K562 (cell line): ENCODE data around the gene ASB10. TPM values are rescaled to one million over a fixed set of nuclear protein-coding genes. Genes with fewer than 3 reads are reported as not detected.

Source experiments
- ARID2 ChIP-seq: fragments of 450-650 bp; IDR thresholded peaks from 2 replicates; pipeline ENCODE4 v1.6.1; 2017; ENCODE audit warnings: antibody characterized with exemption, mild to moderate bottlenecking
- ARNT ChIP-seq, 2 experiments: fragments of 450-650 bp; IDR thresholded peaks; 2 replicates each; pipeline ENCODE4 v1.6.1; 2016; ENCODE audit warnings: mild to moderate bottlenecking in 1 of 2
- ATF6 ChIP-seq: sonication (generic); formaldehyde crosslinking; IDR thresholded peaks from 2 replicates; pipeline ENCODE4 v1.4.0; 2020; ENCODE audit warnings: mild to moderate bottlenecking, missing genetic modification reagents
- BDP1 ChIP-seq: IDR thresholded peaks from 3 replicates; pipeline ENCODE4 v1.6.1; 2011; ENCODE audit not compliant: insufficient read length, insufficient read depth
- EGR1 ChIP-seq: fragments of 450-650 bp; conservative IDR thresholded peaks from 2 replicates; pipeline ENCODE4 v1.6.1; 2017; ENCODE audit warnings: mild to moderate bottlenecking
- FOXM1 ChIP-seq, 2 experiments: fragments of 450-650 bp in 1 of 2; sonication (generic) in 1 of 2; formaldehyde crosslinking in 1 of 2; IDR thresholded peaks; 2 replicates each; pipeline versions ENCODE4 v1.6.1 to v1.9.0; 2017 to 2022; ENCODE audit warnings: low read depth in 2 of 2, mild to moderate bottlenecking in 2 of 2, missing genetic modification reagents in 1 of 2, moderate library complexity in 1 of 2
- IRF2 ChIP-seq: sonication (generic); formaldehyde crosslinking; IDR thresholded peaks from 2 replicates; pipeline ENCODE4 v1.8.1; 2022; ENCODE audit warnings: mild to moderate bottlenecking, missing genetic modification reagents
- KDM5B ChIP-seq: fragments of 200-600 bp; sonication (generic); IDR thresholded peaks from 2 replicates; pipeline ENCODE4 v1.6.1; 2012; ENCODE audit warnings: low read depth, mild to moderate bottlenecking, moderate library complexity, low read length, control low read depth, inconsistent platforms; ENCODE audit not compliant: insufficient replicate concordance
- MITF ChIP-seq: IDR thresholded peaks from 2 replicates; pipeline ENCODE4 v1.6.1; 2014; ENCODE audit warnings: antibody characterized with exemption
- NKRF ChIP-seq: fragments of 450-650 bp; IDR thresholded peaks from 2 replicates; pipeline ENCODE4 v1.6.1; 2016; ENCODE audit warnings: borderline replicate concordance
- POLR2G ChIP-seq: fragments of 200-400 bp; formaldehyde crosslinking; IDR thresholded peaks from 2 replicates; pipeline ENCODE4 v1.6.1; 2017; ENCODE audit warnings: low read depth, mild to moderate bottlenecking, antibody characterized with exemption, low read length, moderate library complexity
- POLR2H ChIP-seq: IDR thresholded peaks from 2 replicates; pipeline ENCODE4 v1.6.1; 2016; ENCODE audit warnings: missing genetic modification characterization, low read depth, mild to moderate bottlenecking, control low read depth, missing compliant biosample characterization, moderate library complexity
- RBM22 ChIP-seq: fragments of 200-400 bp; formaldehyde crosslinking; IDR thresholded peaks from 2 replicates; pipeline ENCODE4 v1.6.1; 2018; ENCODE audit warnings: low read length, low read depth; ENCODE audit not compliant: poor library complexity, severe bottlenecking
- SMAD3 ChIP-seq: fragments of 450-650 bp; formaldehyde crosslinking; conservative IDR thresholded peaks from 2 replicates; pipeline ENCODE4 v1.4.0; 2020; ENCODE audit warnings: mild to moderate bottlenecking
- TAF15 ChIP-seq: fragments of 200-400 bp; formaldehyde crosslinking; IDR thresholded peaks from 2 replicates; pipeline ENCODE4 v1.6.1; 2017; ENCODE audit warnings: mild to moderate bottlenecking, low read depth, low read length, moderate library complexity
- ZC3H11A ChIP-seq: IDR thresholded peaks from 2 replicates; pipeline ENCODE4 v1.6.1; 2012; ENCODE audit warnings: low read depth, low read length, improper control_type of control experiment
- ZNF133 ChIP-seq: fragments of 250-450 bp; sonication (Bioruptor Pico); IDR thresholded peaks from 2 replicates; pipeline ENCODE4 v1.4.0; 2020; ENCODE audit warnings: mild to moderate bottlenecking
- ZNF146 ChIP-seq: IDR thresholded peaks from one replicate; pipeline ENCODE4 v1.6.1; 2018; ENCODE audit warnings: missing compliant biosample characterization; ENCODE audit not compliant: unreplicated experiment
- ZNF699 ChIP-seq: fragments of 250-450 bp; sonication (Bioruptor Pico); IDR thresholded peaks from 2 replicates; pipeline ENCODE4 v1.8.0; 2021; ENCODE audit warnings: mild to moderate bottlenecking, moderate library complexity; ENCODE audit not compliant: insufficient replicate concordance
- polyA plus RNA-seq, 8 experiments: library from polyadenylated mRNA; depleted of rRNA in 4 of 8; stranded (reverse) in 5 of 8; unstranded in 3 of 8; fragments of >200 nt; fragmentation: Nextera tagmentation in 2 of 8; fragmentation: Illumina TruSeq in 1 of 8; extraction: Ambion mirVana in 2 of 8; extraction: Trizol in 1 of 8; gene quantifications; 2 replicates each; pipeline versions ENCODE4 v1.2.1 to v1.2.3, GENCODE V29; 2011 to 2014; ENCODE audit warnings: inconsistent platforms in 1 of 8, missing spikeins in 1 of 8
- total RNA-seq, 7 experiments: library from RNA; depleted of rRNA in 6 of 7; stranded (reverse); fragments of >200 nt in 6 of 7; fragmentation: Illumina TruSeq in 2 of 7; extraction: Trizol in 2 of 7; gene quantifications; 2 replicates each; pipeline versions ENCODE4 v1.2.1 to v1.2.3, GENCODE V29; 2011 to 2021; ENCODE audit warnings: low replicate concordance in 1 of 7

Gene ASB10
- total and polyA plus RNA-seq, 9 of the 15 experiments (the other 6 are each of a cell fraction or from before 2014, with no cell fraction given), result not detected

- TF ChIP-seq ZNF699 (CRISPR knock-in tag), result no peak
- TF ChIP-seq BDP1, result no peak
- no peak for TF ChIP-seq FOXM1 (IDR thresholded peaks at IDR 0.05; ENCODE audit: low read depth)
- no peak for TF ChIP-seq FOXM1 (CRISPR knock-in tag; IDR thresholded peaks at IDR 0.05; ENCODE audit: low read depth)
- no peak for TF ChIP-seq POLR2H (tag)
- TF ChIP-seq ARNT (IDR thresholded peaks at IDR 0.05), result no peak
- TF ChIP-seq TAF15, result no peak
- TF ChIP-seq IRF2 (CRISPR knock-in tag), result no peak
- no peak for TF ChIP-seq ZC3H11A
- peak; percentile 21; the same call in 1 of the 2 replicates for TF ChIP-seq EGR1
- TF ChIP-seq ZNF133 (CRISPR knock-in tag), result no peak
- peak; percentile 45; the same call in 1 of the 2 replicates for TF ChIP-seq POLR2G
- no peak for TF ChIP-seq SMAD3 (CRISPR knock-in tag)
- no peak for TF ChIP-seq ZNF146 (CRISPR knock-in tag)
- no peak for TF ChIP-seq ARID2
- TF ChIP-seq KDM5B, result no peak
- TF ChIP-seq RBM22, result no peak
- 0 out of 2 replicates have a peak, but pooled peaks have one; percentile 28 for TF ChIP-seq ATF6 (CRISPR knock-in tag)
- no peak for TF ChIP-seq MITF
- no peak for TF ChIP-seq NKRF
These were observed 38.5 kb downstream of the ASB10 start (continued) for GRCh38 chr7:151148319-151149259.
